ENCODE measurements around the gene PDE4D. TPM values are rescaled to one million over a fixed set of nuclear protein-coding genes. Genes with fewer than 3 reads are reported as not detected.

The PDE4D gene
- total RNA-seq, 1 donor, result 19.9 TPM

GRCh38 chr5:59819806-59820205, 73.7 kb downstream of the PDE4D start:
- Histone ChIP-seq H3K4me1 (ENCODE audit: insufficient read depth, low read length) (no peaks in the 10 kb centered on the region), H3K4me3 (ENCODE audit: insufficient read depth, low read length) (no peak overlapping the region), H2AFZ (ENCODE audit: low read length) (no peak overlapping the region), H3K79me2 (ENCODE audit: insufficient read depth, low read length) (no peaks in the 10 kb centered on the region), H3K36me3 (ENCODE audit: insufficient read depth, low read length) (no peaks in the 10 kb centered on the region), H3K9me3 (ENCODE audit: low read depth, low read length) (no peaks in the 10 kb centered on the region), H3K27me3 (ENCODE audit: insufficient read depth, low read length) (no peaks in the 10 kb centered on the region), H4K20me1 (ENCODE audit: insufficient read depth, low read length) (no peaks in the 10 kb centered on the region), H3K4me2 (ENCODE audit: insufficient read depth, low read length) (no peak overlapping the region), H3K27ac (ENCODE audit: low read depth, low read length) (no peak overlapping the region)
- no peak for TF ChIP-seq CTCF (IDR thresholded peaks at IDR 0.05; ENCODE audit: extremely low read depth, low read depth, low read length)
- no peak for DNase-seq (ENCODE audit: insufficient read length, low spot score, missing footprints)

- no peak overlapping the region for H3K4me3 ChIP-seq (ENCODE audit: insufficient read depth, low read length)
- H3K79me2 ChIP-seq (ENCODE audit: insufficient read depth, low read length), result no peaks in the 10 kb centered on the region
- no peak overlapping the region for H3K27ac ChIP-seq (ENCODE audit: low read depth, low read length)
- H3K9me3 ChIP-seq (ENCODE audit: low read depth, low read length), result no peaks in the 10 kb centered on the region
- no peak for TF ChIP-seq CTCF (IDR thresholded peaks at IDR 0.05; ENCODE audit: extremely low read depth, low read depth, low read length)
- no peaks in the 10 kb centered on the region for H3K4me1 ChIP-seq (ENCODE audit: insufficient read depth, low read length)
- no peaks in the 10 kb centered on the region for H3K36me3 ChIP-seq (ENCODE audit: insufficient read depth, low read length)
- no peak overlapping the region for H3K4me2 ChIP-seq (ENCODE audit: insufficient read depth, low read length)
- no peak overlapping the region for H2AFZ ChIP-seq (ENCODE audit: low read length)
- no peaks in the 10 kb centered on the region for H3K27me3 ChIP-seq (ENCODE audit: insufficient read depth, low read length)
- H4K20me1 ChIP-seq (ENCODE audit: insufficient read depth, low read length), result no peaks in the 10 kb centered on the region
- DNase-seq (ENCODE audit: insufficient read length, low spot score, missing footprints), result no peak
Observed at GRCh38 chr5:59817536-59817935, 76.0 kb downstream of the PDE4D start.

GRCh38 chr5:59816654-59817300, 76.7 kb downstream of the PDE4D start:
- no peaks in the 10 kb centered on the region for H4K20me1 ChIP-seq (ENCODE audit: insufficient read depth, low read length)
- no peak overlapping the region for H3K4me3 ChIP-seq (ENCODE audit: insufficient read depth, low read length)
- no peak for DNase-seq (ENCODE audit: insufficient read length, low spot score, missing footprints)
- H3K27me3 ChIP-seq (ENCODE audit: insufficient read depth, low read length), result no peaks in the 10 kb centered on the region
- no peaks in the 10 kb centered on the region for H3K36me3 ChIP-seq (ENCODE audit: insufficient read depth, low read length)
- H3K79me2 ChIP-seq (ENCODE audit: insufficient read depth, low read length), result no peaks in the 10 kb centered on the region
- H3K4me1 ChIP-seq (ENCODE audit: insufficient read depth, low read length), result no peaks in the 10 kb centered on the region
- no peak overlapping the region for H2AFZ ChIP-seq (ENCODE audit: low read length)
- no peak overlapping the region for H3K4me2 ChIP-seq (ENCODE audit: insufficient read depth, low read length)
- no peak for TF ChIP-seq CTCF (IDR thresholded peaks at IDR 0.05; ENCODE audit: extremely low read depth, low read depth, low read length)
- H3K9me3 ChIP-seq (ENCODE audit: low read depth, low read length), result no peaks in the 10 kb centered on the region
- no peak overlapping the region for H3K27ac ChIP-seq (ENCODE audit: low read depth, low read length)

- no peak overlapping the region for H2AFZ ChIP-seq (ENCODE audit: low read length)
- DNase-seq (ENCODE audit: insufficient read length, low spot score, missing footprints), result no peak
- H3K79me2 ChIP-seq (ENCODE audit: insufficient read depth, low read length), result no peaks in the 10 kb centered on the region
- no peak overlapping the region for H3K4me2 ChIP-seq (ENCODE audit: insufficient read depth, low read length)
- no peak for TF ChIP-seq CTCF (IDR thresholded peaks at IDR 0.05; ENCODE audit: extremely low read depth, low read depth, low read length)
- peaks cover 4% of the 10 kb centered on the region for H3K27me3 ChIP-seq (ENCODE audit: insufficient read depth, low read length)
- H4K20me1 ChIP-seq (ENCODE audit: insufficient read depth, low read length), result no peaks in the 10 kb centered on the region
- H3K4me3 ChIP-seq (ENCODE audit: insufficient read depth, low read length), result no peak overlapping the region
- no peaks in the 10 kb centered on the region for H3K36me3 ChIP-seq (ENCODE audit: insufficient read depth, low read length)
- no peaks in the 10 kb centered on the region for H3K4me1 ChIP-seq (ENCODE audit: insufficient read depth, low read length)
- no peak overlapping the region for H3K27ac ChIP-seq (ENCODE audit: low read depth, low read length)
- H3K9me3 ChIP-seq (ENCODE audit: low read depth, low read length), result no peaks in the 10 kb centered on the region
Observed at GRCh38 chr5:59814537-59814872, 79.0 kb downstream of the PDE4D start.

Measured in osteoblast (primary cell).